PFSK-1 (cell line): Measurements from ENCODE around the gene DPP6.

Source experiments
- FOXP2 ChIP-seq: optimal IDR thresholded peaks from 2 replicates; pipeline ENCODE3; 2011; ENCODE audit warnings: borderline replicate concordance, control low read depth, inconsistent platforms; ENCODE audit not compliant: insufficient read depth; ENCODE audit errors: extremely low read length, extremely low read depth
- POLR2AphosphoS5 ChIP-seq: IDR thresholded peaks from 2 replicates; pipeline ENCODE4 v1.6.1; 2012; ENCODE audit warnings: low read depth, mild to moderate bottlenecking, control low read depth, low read length, moderate library complexity
- SIN3A ChIP-seq: IDR thresholded peaks from 2 replicates; pipeline ENCODE4 v1.6.1; 2012; ENCODE audit warnings: mild to moderate bottlenecking, low read length, moderate library complexity, borderline replicate concordance; ENCODE audit not compliant: insufficient read depth
- TAF1 ChIP-seq: IDR thresholded peaks from 2 replicates; pipeline ENCODE4 v1.6.1; 2012; ENCODE audit warnings: low read length, control low read depth, borderline replicate concordance; ENCODE audit not compliant: insufficient read depth
- TF ChIP-seq, protein P1 (sequence below), 2 experiments: IDR thresholded peaks; 2 replicates each; pipeline versions ENCODE4 v1.6.1 to v1.8.0; 2011 to 2012; ENCODE audit warnings: low read depth in 2 of 2, low read length in 2 of 2, control low read depth in 1 of 2, inconsistent platforms in 1 of 2, mild to moderate bottlenecking in 1 of 2, moderate library complexity in 1 of 2; ENCODE audit not compliant: insufficient read depth in 1 of 2

The DPP6 gene

DNA sequence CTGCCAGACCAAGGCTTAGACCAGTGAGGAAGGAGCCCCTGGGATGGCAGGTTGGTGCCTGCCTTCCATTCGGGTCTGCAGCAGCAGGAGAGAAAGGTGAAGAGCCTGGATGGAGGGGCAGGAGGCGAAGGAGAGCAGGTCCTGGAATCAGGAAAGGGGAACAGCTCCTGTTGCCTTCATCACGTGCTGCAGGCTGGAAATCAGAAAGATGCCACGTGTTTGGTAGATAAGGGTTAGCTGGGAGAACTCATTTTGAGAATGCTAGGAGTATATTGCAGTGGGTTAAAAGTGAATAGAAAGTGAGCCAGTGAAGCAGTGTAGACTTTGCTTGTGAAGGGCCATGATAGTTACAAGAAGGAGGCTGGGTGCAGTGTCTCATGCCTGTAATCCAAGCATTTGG is 579.0 kb downstream of the DPP6 start:
- TF ChIP-seq TAF1 (no peak), SIN3A (no peak), FOXP2 (no peak)

DNA sequence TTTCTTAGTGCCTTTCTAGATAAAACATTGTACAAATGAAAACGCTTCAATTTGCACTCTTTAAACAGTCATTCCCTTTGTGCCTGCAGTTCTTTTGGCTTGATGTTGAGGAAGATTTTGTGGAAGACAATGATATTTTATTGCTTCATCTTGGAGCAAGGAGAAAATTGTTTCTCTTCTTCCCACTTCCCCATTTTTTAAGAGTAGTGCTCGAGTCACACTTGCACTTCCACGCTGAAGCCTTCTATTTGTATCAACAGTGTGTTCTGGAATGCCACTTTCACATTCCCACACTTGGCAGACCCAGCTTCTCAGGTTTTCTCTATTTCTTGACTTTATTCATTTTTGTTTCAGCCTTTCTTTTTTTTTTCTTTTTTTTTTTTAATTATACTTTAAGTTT is 581.4 kb downstream of the DPP6 start:
- TF ChIP-seq POLR2AphosphoS5: no peak
- no peak for TF ChIP-seq SIN3A
- no peak for TF ChIP-seq FOXP2
- no peak for TF ChIP-seq TAF1
- TF ChIP-seq, protein P1, sequence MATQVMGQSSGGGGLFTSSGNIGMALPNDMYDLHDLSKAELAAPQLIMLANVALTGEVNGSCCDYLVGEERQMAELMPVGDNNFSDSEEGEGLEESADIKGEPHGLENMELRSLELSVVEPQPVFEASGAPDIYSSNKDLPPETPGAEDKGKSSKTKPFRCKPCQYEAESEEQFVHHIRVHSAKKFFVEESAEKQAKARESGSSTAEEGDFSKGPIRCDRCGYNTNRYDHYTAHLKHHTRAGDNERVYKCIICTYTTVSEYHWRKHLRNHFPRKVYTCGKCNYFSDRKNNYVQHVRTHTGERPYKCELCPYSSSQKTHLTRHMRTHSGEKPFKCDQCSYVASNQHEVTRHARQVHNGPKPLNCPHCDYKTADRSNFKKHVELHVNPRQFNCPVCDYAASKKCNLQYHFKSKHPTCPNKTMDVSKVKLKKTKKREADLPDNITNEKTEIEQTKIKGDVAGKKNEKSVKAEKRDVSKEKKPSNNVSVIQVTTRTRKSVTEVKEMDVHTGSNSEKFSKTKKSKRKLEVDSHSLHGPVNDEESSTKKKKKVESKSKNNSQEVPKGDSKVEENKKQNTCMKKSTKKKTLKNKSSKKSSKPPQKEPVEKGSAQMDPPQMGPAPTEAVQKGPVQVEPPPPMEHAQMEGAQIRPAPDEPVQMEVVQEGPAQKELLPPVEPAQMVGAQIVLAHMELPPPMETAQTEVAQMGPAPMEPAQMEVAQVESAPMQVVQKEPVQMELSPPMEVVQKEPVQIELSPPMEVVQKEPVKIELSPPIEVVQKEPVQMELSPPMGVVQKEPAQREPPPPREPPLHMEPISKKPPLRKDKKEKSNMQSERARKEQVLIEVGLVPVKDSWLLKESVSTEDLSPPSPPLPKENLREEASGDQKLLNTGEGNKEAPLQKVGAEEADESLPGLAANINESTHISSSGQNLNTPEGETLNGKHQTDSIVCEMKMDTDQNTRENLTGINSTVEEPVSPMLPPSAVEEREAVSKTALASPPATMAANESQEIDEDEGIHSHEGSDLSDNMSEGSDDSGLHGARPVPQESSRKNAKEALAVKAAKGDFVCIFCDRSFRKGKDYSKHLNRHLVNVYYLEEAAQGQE (IDR thresholded peaks at IDR 0.05; ENCODE audit: insufficient read depth in 1 of 2, low read depth in 2 of 2, low read length in 2 of 2): no peak

DNA sequence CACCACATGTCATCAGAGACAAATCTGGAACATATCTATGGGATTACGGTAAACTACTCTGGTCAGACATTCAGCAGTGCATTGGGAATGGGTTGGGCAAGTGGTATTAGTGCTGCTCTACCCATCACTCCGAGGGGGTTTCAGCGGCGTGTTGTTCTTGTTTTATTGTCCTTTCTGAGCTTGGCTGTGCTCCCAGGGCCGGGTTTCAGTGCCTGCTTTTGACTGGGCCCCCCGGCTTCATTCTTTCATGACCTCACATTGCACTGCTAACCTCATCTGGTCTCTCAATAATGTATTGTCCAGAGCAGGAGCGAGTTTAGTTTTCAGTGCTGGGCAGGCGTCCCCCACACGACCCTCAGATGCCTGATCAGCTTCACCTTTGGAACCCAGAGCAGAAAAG is 586.1 kb downstream of the DPP6 start:
- TF ChIP-seq, protein P1 (IDR thresholded peaks at IDR 0.05; ENCODE audit: insufficient read depth in 1 of 2, low read depth in 2 of 2, low read length in 2 of 2): no peak
- TF ChIP-seq FOXP2 (no peak), SIN3A (no peak), POLR2AphosphoS5 (no peak), TAF1 (no peak)

DNA sequence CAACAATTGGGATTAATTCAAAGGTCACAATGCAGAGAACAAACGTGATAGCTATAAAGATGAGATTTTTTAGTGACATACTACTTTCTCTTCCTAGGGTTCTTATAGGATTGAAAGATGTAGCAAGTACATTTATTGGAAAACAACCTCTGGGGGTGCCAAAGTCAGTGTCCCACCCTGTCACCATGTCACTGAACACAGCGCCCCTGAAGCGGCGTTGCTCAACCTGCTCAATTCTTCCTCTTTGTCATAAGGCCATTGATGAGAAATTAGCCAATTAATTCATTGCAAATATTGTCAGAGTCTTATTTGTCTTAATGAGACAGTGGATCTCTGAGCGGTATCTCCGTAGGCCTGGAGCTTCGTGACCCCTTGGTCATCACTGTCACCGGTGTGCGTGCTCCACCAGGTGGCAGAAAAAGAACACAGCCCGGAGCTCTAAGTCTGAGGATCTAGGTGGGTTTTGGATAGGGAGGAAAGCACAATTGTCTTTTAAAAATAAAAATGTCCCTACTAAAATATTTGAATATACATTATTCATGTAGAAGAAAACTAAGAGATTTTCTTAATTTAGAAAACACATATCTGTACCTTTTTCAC is 588.2 kb downstream of the DPP6 start:
- TF ChIP-seq, protein P1 (IDR thresholded peaks at IDR 0.05; ENCODE audit: insufficient read depth in 1 of 2, low read depth in 2 of 2, low read length in 2 of 2): no peak
- TF ChIP-seq POLR2AphosphoS5: no peak
- TF ChIP-seq TAF1: no peak
- TF ChIP-seq SIN3A: no peak
- no peak for TF ChIP-seq FOXP2

DNA sequence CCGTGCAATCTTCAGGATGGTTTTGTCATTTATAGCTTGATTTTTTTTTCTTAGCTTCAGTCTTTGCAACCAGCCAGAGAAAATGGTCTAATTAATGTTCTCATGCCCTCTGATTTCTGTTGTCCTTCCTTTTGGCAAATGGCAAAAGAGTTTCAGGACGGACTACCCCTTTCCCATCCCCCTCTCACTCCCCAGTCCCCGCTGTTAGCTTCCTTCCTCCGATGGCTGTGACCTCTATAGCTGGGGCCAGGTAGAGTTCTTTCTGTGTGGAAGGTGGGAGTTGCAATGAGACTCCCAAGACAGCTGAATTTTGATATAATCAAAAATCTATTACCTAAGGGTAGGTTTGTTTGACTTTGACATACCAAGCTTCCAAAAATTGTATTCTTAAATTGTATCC is 588.7 kb downstream of the DPP6 start:
- TF ChIP-seq TAF1: no peak
- TF ChIP-seq, protein P1 (IDR thresholded peaks at IDR 0.05; ENCODE audit: insufficient read depth in 1 of 2, low read depth in 2 of 2, low read length in 2 of 2): no peak
- TF ChIP-seq POLR2AphosphoS5: no peak
- TF ChIP-seq FOXP2: no peak
- TF ChIP-seq SIN3A: no peak
